Naive thymus-derived CD4-positive, alpha-beta T cell (primary cell): Measurements from ENCODE around the gene HSD17B7. TPM values are rescaled to one million over a fixed set of nuclear protein-coding genes. Genes with fewer than 3 reads are reported as not detected.
"Not testable (repeated sequence)": the region's sequence is repeated elsewhere in the genome, so short reads cannot be mapped to it uniquely, and the experiment has no call there.

Experiments used
- ATAC-seq: fragments of 150-1000 bp; cut with Tn5 transposase; 2 replicates; pipeline ENCODE4 v1.10.0; 2021; ENCODE audit warnings: mild to moderate bottlenecking, moderate library complexity
- CTCF ChIA-PET: fragments of 350-600 bp; sonication (Branson Sonifier 250); formaldehyde crosslinking; loops from one replicate; lab custom pipeline; 2021; ENCODE audit warnings: antibody characterized with exemption; lab: Charles Lee
- POLR2A ChIA-PET: fragments of 350-600 bp; sonication (Branson Sonifier 250); formaldehyde crosslinking; loops from one replicate; lab custom pipeline; 2021; ENCODE audit warnings: antibody characterized with exemption, inconsistent platforms; lab: Charles Lee
- DNase-seq, 9 donors: peaks; one replicate each; pipeline versions ENCODE4 v3.0.0 to v3.0.0-alpha.2; 2020 to 2022; ENCODE audit warnings: mixed read lengths in 1 of 9
- H3K27ac ChIP-seq: one replicate; pipeline ENCODE4 v1.7.0; 2013; ENCODE audit warnings: mild to moderate bottlenecking, low read depth, low read length, moderate library complexity
- H3K27me3 ChIP-seq, 2 donors: one replicate each; pipeline ENCODE4 v1.7.0; 2013; ENCODE audit warnings: low read length in 2 of 2, mild to moderate bottlenecking in 2 of 2, moderate library complexity in 2 of 2; ENCODE audit not compliant: control insufficient read depth in 2 of 2, insufficient read depth in 2 of 2
- H3K36me3 ChIP-seq, 3 experiments: 1 replicate in 2 of 3; 2 replicates in 1 of 3; pipeline ENCODE4 v1.7.0; 2013; ENCODE audit warnings: low read length in 3 of 3, mild to moderate bottlenecking in 3 of 3, moderate library complexity in 1 of 3; ENCODE audit not compliant: insufficient read depth in 3 of 3, control insufficient read depth in 2 of 3
- H3K4me1 ChIP-seq, 2 donors: one replicate each; pipeline ENCODE4 v1.7.0; 2013; ENCODE audit warnings: low read length in 2 of 2, mild to moderate bottlenecking in 2 of 2, moderate library complexity in 1 of 2; ENCODE audit not compliant: control insufficient read depth in 2 of 2, insufficient read depth in 2 of 2
- H3K4me3 ChIP-seq: 2 replicates; pipeline ENCODE4 v1.7.0; 2013; ENCODE audit warnings: mild to moderate bottlenecking, low read length
- H3K9me3 ChIP-seq, 3 experiments: 1 replicate in 2 of 3; 2 replicates in 1 of 3; pipeline ENCODE4 v1.7.0; 2013; ENCODE audit warnings: low read length in 3 of 3; ENCODE audit not compliant: control insufficient read depth in 2 of 3
- H3K27ac Mint-ChIP-seq, 9 donors: one replicate each; pipeline ENCODE4 v1.8.0; 2020 to 2022; ENCODE audit warnings: mixed read lengths in 9 of 9, mild to moderate bottlenecking in 8 of 9, moderate library complexity in 5 of 9, inconsistent platforms in 2 of 9
- H3K27me3 Mint-ChIP-seq, 5 donors: one replicate each; pipeline ENCODE4 v1.8.0; 2021 to 2022; ENCODE audit warnings: mixed read lengths in 5 of 5, mild to moderate bottlenecking in 1 of 5
- H3K36me3 Mint-ChIP-seq, 5 donors: one replicate each; pipeline ENCODE4 v1.8.0; 2020 to 2022; ENCODE audit warnings: mixed read lengths in 5 of 5, mild to moderate bottlenecking in 3 of 5, inconsistent platforms in 1 of 5
- H3K4me1 Mint-ChIP-seq, 7 donors: one replicate each; pipeline ENCODE4 v1.8.0; 2020 to 2022; ENCODE audit warnings: mixed read lengths in 7 of 7, mild to moderate bottlenecking in 3 of 7, inconsistent platforms in 1 of 7
- H3K4me3 Mint-ChIP-seq, 10 donors: one replicate each; pipeline ENCODE4 v1.8.0; 2020 to 2022; ENCODE audit warnings: mild to moderate bottlenecking in 10 of 10, mixed read lengths in 10 of 10, moderate library complexity in 6 of 10, inconsistent platforms in 2 of 10
- H3K9me3 Mint-ChIP-seq, 11 donors: one replicate each; pipeline ENCODE4 v1.8.0; 2020 to 2022; ENCODE audit warnings: mixed read lengths in 11 of 11, mild to moderate bottlenecking in 4 of 11, inconsistent platforms in 1 of 11, moderate library complexity in 1 of 11
- intact Hi-C, 2 donors: fragments of 100-400 bp; cut with micrococcal nuclease; formaldehyde crosslinking; loops; one replicate each; pipeline ENCODE4 v1.15.1; 2023
- polyA plus RNA-seq, 2 donors: library from polyadenylated mRNA; unstranded; fragments of 300-500 nt; fragmentation: Illumina TruSeq; gene quantifications; one replicate each; pipeline ENCODE4 v1.2.3, GENCODE V29; 2021
- total RNA-seq, 6 experiments: library from RNA in 5 of 6; stranded (reverse) in 5 of 6; gene quantifications; 1 replicate in 5 of 6; 2 replicates in 1 of 6; pipeline ENCODE4 v1.2.3 and lab custom pipeline; 2021 to 2026

The HSD17B7 gene, protein sequence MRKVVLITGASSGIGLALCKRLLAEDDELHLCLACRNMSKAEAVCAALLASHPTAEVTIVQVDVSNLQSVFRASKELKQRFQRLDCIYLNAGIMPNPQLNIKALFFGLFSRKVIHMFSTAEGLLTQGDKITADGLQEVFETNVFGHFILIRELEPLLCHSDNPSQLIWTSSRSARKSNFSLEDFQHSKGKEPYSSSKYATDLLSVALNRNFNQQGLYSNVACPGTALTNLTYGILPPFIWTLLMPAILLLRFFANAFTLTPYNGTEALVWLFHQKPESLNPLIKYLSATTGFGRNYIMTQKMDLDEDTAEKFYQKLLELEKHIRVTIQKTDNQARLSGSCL
- total RNA-seq, result 10 to 100 TPM; 19.3 to 34.1 (median 23.5) TPM
- polyA plus RNA-seq, result 10 to 100 TPM; 19.8 to 29.0 TPM
- 17.0 reads per million, percentile 47 among the genes with 10 or more reads in this experiment for total RNA-seq (lab: John Stamatoyannopoulos, UW)

DNA sequence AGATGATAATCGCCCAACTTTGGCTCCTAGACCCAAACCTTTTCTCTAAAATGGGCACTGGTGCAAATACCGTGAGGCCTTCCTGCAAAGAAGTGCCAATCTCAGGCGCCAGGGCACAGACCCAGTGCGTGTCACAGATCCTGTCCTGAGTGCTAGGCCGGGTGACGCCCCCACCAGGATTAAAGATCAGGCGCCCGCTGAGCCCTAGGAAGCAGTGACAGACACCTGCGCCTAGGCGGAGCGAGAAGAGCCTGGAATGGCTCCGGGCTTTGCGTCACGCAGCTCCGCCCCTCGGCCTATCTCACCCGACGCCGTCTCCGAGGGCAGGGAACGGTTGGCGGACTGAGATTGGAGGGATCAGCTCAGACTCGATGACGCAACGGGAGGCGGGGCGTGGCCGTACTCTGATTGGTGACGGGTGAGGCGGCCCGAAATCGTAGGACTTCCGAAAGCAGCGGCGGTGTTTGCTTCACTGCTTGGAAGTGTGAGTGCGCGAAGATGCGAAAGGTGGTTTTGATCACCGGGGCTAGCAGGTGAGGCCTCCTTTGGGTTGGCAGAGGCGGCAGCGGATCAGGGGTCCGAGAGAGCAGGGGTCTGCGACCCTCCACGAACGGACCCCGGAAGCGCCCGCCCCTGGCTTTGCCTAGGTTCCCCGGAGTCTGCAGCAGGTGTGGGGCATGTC is at the start of gene HSD17B7:
TSS of gene HSD17B7 (plus strand) at position 400 of the 682 bp plus-strand sequence. CDS start at position 499, 99 bp downstream.
- Mint-ChIP-seq H3K36me3 (peaks cover 0 to 11% (median 0%) of the 10 kb centered on the region in 5 donors), H3K27ac (peak within 1 kb of the TSS; percentile 85 to 98 (median 96))

GRCh38 chr1:162740755-162741154 is 49.7 kb upstream of the HSD17B7 start:
- no peaks in the 10 kb centered on the region for H3K4me1 Mint-ChIP-seq
- no peak for DNase-seq
- no peak for ATAC-seq
- H3K4me1 ChIP-seq, result no peaks in the 10 kb centered on the region
- H3K4me3 ChIP-seq, result no peak overlapping the region
- no peaks in the 10 kb centered on the region for H3K9me3 ChIP-seq
- H3K9me3 Mint-ChIP-seq, result peaks cover 0 to 2% (median 0%) of the 10 kb centered on the region in 11 donors
- no peaks in the 10 kb centered on the region for H3K36me3 ChIP-seq
- peaks cover 0 to 3% (median 0%) of the 10 kb centered on the region in 5 donors for H3K36me3 Mint-ChIP-seq
- no peak overlapping the region for H3K27ac ChIP-seq
- peaks cover 0 to 6% (median 0%) of the 10 kb centered on the region in 5 donors for H3K27me3 Mint-ChIP-seq
- H3K27me3 ChIP-seq, result no peaks in the 10 kb centered on the region
- intact Hi-C loops, result no loop called here
- ChIA-PET CTCF (no interaction called here), POLR2A (no interaction called here)
- no peak overlapping the region for H3K27ac Mint-ChIP-seq
- no peak overlapping the region for H3K4me3 Mint-ChIP-seq

More for the DNA sequence above, at the start of gene HSD17B7:
- Histone ChIP-seq H3K4me3 (peak within 1 kb of the TSS; percentile 55), H3K27ac (peak within 1 kb of the TSS; percentile 86)
- H3K9me3 ChIP-seq, H3K27me3 Mint-ChIP-seq, H3K27me3 ChIP-seq, H3K9me3 Mint-ChIP-seq, H3K4me1 ChIP-seq, CTCF ChIA-PET, POLR2A ChIA-PET, H3K36me3 ChIP-seq: not testable (repeated sequence)
- intact Hi-C loops, result loop anchor here (1.0 to 5.0 kb wide), 3 partner anchors 228 to 531 kb away; partner anchors contain the start of genes UAP1 (in 2 of the 2) and NUF2 (in 1 of the 2)
- DNase-seq (peak; percentile 54 to 82 (median 79)), ATAC-seq (peak; percentile 99)
- Mint-ChIP-seq H3K4me3 (peak within 1 kb of the TSS; percentile 85 to 95 (median 92)), H3K4me1 (peaks cover 0 to 24% (median 9%) of the 10 kb centered on the region in 7 donors)

GRCh38 chr1:162741574-162741973 is 48.9 kb upstream of the HSD17B7 start:
- no peak overlapping the region for H3K27ac Mint-ChIP-seq
- CTCF ChIA-PET, result no interaction called here

GRCh38 chr1:162746264-162746942 is 44.1 kb upstream of the HSD17B7 start:
- H3K4me1 Mint-ChIP-seq, CTCF ChIA-PET, H3K36me3 ChIP-seq, H3K27ac Mint-ChIP-seq, H3K4me1 ChIP-seq, H3K4me3 Mint-ChIP-seq, POLR2A ChIA-PET, intact Hi-C loops, ATAC-seq, H3K4me3 ChIP-seq, H3K27ac ChIP-seq, DNase-seq, H3K27me3 ChIP-seq, H3K9me3 ChIP-seq, H3K36me3 Mint-ChIP-seq: not testable (repeated sequence)
- H3K9me3 Mint-ChIP-seq, result peaks cover 0 to 18% (median 3%) of the 10 kb centered on the region in 11 donors
- peaks cover 3 to 19% (median 17%) of the 10 kb centered on the region in 5 donors for H3K27me3 Mint-ChIP-seq

More at GRCh38 chr1:162741574-162741973, 48.9 kb upstream of the HSD17B7 start:
- no peak overlapping the region for H3K4me3 ChIP-seq
- no peaks in the 10 kb centered on the region for H3K36me3 ChIP-seq
- no peak overlapping the region for H3K27ac ChIP-seq
- intact Hi-C loops, result no loop called here
- no peaks in the 10 kb centered on the region for H3K9me3 ChIP-seq
- POLR2A ChIA-PET, result no interaction called here
- ATAC-seq, result no peak
- Mint-ChIP-seq H3K9me3 (peaks cover 0 to 6% (median 0%) of the 10 kb centered on the region in 11 donors), H3K4me1 (no peaks in the 10 kb centered on the region), H3K4me3 (no peak overlapping the region), H3K36me3 (peaks cover 0 to 3% (median 0%) of the 10 kb centered on the region in 5 donors), H3K27me3 (peaks cover 0 to 7% (median 0%) of the 10 kb centered on the region in 5 donors)
- DNase-seq, result no peak
- no peaks in the 10 kb centered on the region for H3K4me1 ChIP-seq
- no peaks in the 10 kb centered on the region for H3K27me3 ChIP-seq

GRCh38 chr1:162753001-162753658 is 37.4 kb upstream of the HSD17B7 start:
- Mint-ChIP-seq H3K27ac (no peak overlapping the region), H3K9me3 (peaks cover 0 to 6% (median 0%) of the 10 kb centered on the region in 11 donors), H3K36me3 (peaks cover 0 to 5% (median 0%) of the 10 kb centered on the region in 5 donors), H3K27me3 (peaks cover 0 to 13% (median 4%) of the 10 kb centered on the region in 5 donors), H3K4me3 (no peak overlapping the region), H3K4me1 (no peaks in the 10 kb centered on the region)
- DNase-seq (no peak), ATAC-seq (no peak)
- POLR2A ChIA-PET, result no interaction called here
- Histone ChIP-seq H3K9me3 (no peaks in the 10 kb centered on the region), H3K27me3 (no peaks in the 10 kb centered on the region), H3K4me1 (no peaks in the 10 kb centered on the region), H3K27ac (no peak overlapping the region), H3K4me3 (no peak overlapping the region), H3K36me3 (no peaks in the 10 kb centered on the region)
- CTCF ChIA-PET, result no interaction called here
- intact Hi-C loops, result no loop called here

GRCh38 chr1:162753998-162754585 is 36.4 kb upstream of the HSD17B7 start:
- H3K4me1 Mint-ChIP-seq, result no peaks in the 10 kb centered on the region
- ChIA-PET CTCF (no interaction called here), POLR2A (no interaction called here)
- no peak overlapping the region for H3K27ac ChIP-seq
- DNase-seq, result no peak
- H3K27me3 Mint-ChIP-seq, result peaks cover 0 to 9% (median 0%) of the 10 kb centered on the region in 5 donors
- peaks cover 0 to 5% (median 0%) of the 10 kb centered on the region in 5 donors for H3K36me3 Mint-ChIP-seq
- H3K27ac Mint-ChIP-seq, result no peak overlapping the region
- peaks cover 0 to 6% (median 0%) of the 10 kb centered on the region in 11 donors for H3K9me3 Mint-ChIP-seq
- H3K4me3 Mint-ChIP-seq, result no peak overlapping the region
- no peaks in the 10 kb centered on the region for H3K9me3 ChIP-seq
- H3K36me3 ChIP-seq, result no peaks in the 10 kb centered on the region
- H3K4me3 ChIP-seq, result no peak overlapping the region
- H3K27me3 ChIP-seq, result no peaks in the 10 kb centered on the region
- H3K4me1 ChIP-seq, result no peaks in the 10 kb centered on the region
- intact Hi-C loops, result no loop called here
- ATAC-seq, result no peak
